SK-N-SH treated with all-trans-retinoic acid at 6 μM for 48 hours (cell line): ENCODE data around the gene TRMT112.

Source experiments
- ATAC-seq: fragments of 200-7000 bp; cut with Tn5 transposase; 3 replicates; pipeline ENCODE4 v1.9.1; 2020; ENCODE audit warnings: mild to moderate bottlenecking, moderate library complexity
- ARNTL ChIP-seq: fragments of 450-650 bp; formaldehyde crosslinking; IDR thresholded peaks from 2 replicates; pipeline ENCODE4 v1.5.0; 2020; ENCODE audit warnings: low read depth, mild to moderate bottlenecking, moderate library complexity, borderline replicate concordance
- BACH2 ChIP-seq: fragments of 250-450 bp; sonication (Bioruptor Pico); IDR thresholded peaks from 2 replicates; pipeline ENCODE4 v1.9.0; 2021; ENCODE audit warnings: mild to moderate bottlenecking, borderline replicate concordance
- CREB5 ChIP-seq: fragments of 250-450 bp; sonication (Bioruptor Pico); IDR thresholded peaks from 2 replicates; pipeline ENCODE4 v1.5.1; 2020; ENCODE audit warnings: low read depth, mild to moderate bottlenecking, moderate library complexity
- CSDC2 ChIP-seq: fragments of 250-450 bp; sonication (Bioruptor Pico); IDR thresholded peaks from 2 replicates; pipeline ENCODE4 v1.5.0; 2020; ENCODE audit warnings: mild to moderate bottlenecking, moderate library complexity
- CSRNP3 ChIP-seq: fragments of 250-450 bp; sonication (Bioruptor Pico); IDR thresholded peaks from 2 replicates; pipeline ENCODE4 v1.5.1; 2021; ENCODE audit warnings: mild to moderate bottlenecking, moderate library complexity
- ESRRG ChIP-seq: fragments of 250-450 bp; sonication (Bioruptor Pico); IDR thresholded peaks from 2 replicates; pipeline ENCODE4 v1.6.1; 2021; ENCODE audit warnings: mild to moderate bottlenecking
- OSR1 ChIP-seq: fragments of 250-450 bp; sonication (Bioruptor Pico); IDR thresholded peaks from 2 replicates; pipeline ENCODE4 v1.8.0; 2022; ENCODE audit warnings: moderate library complexity, mild to moderate bottlenecking, inconsistent platforms
- PATZ1 ChIP-seq: fragments of 250-450 bp; sonication (Bioruptor Pico); IDR thresholded peaks from 2 replicates; pipeline ENCODE4 v1.8.0; 2020; ENCODE audit warnings: mild to moderate bottlenecking, moderate library complexity, borderline replicate concordance
- POU6F1 ChIP-seq: fragments of 250-450 bp; sonication (Bioruptor Pico); IDR thresholded peaks from 2 replicates; pipeline ENCODE4 v1.8.0; 2021; ENCODE audit warnings: low read depth, mild to moderate bottlenecking, moderate library complexity, borderline replicate concordance
- PPARA ChIP-seq: fragments of 250-450 bp; sonication (Bioruptor Pico); IDR thresholded peaks from 2 replicates; pipeline ENCODE4 v1.5.0; 2020; ENCODE audit warnings: mild to moderate bottlenecking, borderline replicate concordance
- RARB ChIP-seq: fragments of 250-450 bp; sonication (Bioruptor Pico); IDR thresholded peaks from 2 replicates; pipeline ENCODE4 v1.8.0; 2021; ENCODE audit warnings: mild to moderate bottlenecking, moderate library complexity
- TCF4 ChIP-seq: fragments of 250-450 bp; sonication (Bioruptor Pico); IDR thresholded peaks from 2 replicates; pipeline ENCODE4 v1.8.0; 2021; ENCODE audit warnings: mild to moderate bottlenecking, moderate library complexity, borderline replicate concordance
- TSHZ2 ChIP-seq: fragments of 250-450 bp; sonication (Bioruptor Pico); IDR thresholded peaks from 2 replicates; pipeline ENCODE4 v1.5.0; 2020; ENCODE audit warnings: mild to moderate bottlenecking, moderate library complexity
- ZC3H10 ChIP-seq: fragments of 250-450 bp; sonication (Bioruptor Pico); IDR thresholded peaks from 2 replicates; pipeline ENCODE4 v1.5.1; 2021; ENCODE audit warnings: mild to moderate bottlenecking, moderate library complexity
- ZFP3 ChIP-seq: fragments of 250-450 bp; sonication (Bioruptor Pico); IDR thresholded peaks from 2 replicates; pipeline ENCODE4 v1.5.0; 2020; ENCODE audit warnings: mild to moderate bottlenecking, moderate library complexity
- ZFP30 ChIP-seq: fragments of 450-650 bp; formaldehyde crosslinking; IDR thresholded peaks from 2 replicates; pipeline ENCODE4 v1.5.0; 2022; ENCODE audit warnings: mild to moderate bottlenecking, moderate library complexity
- ZNF565 ChIP-seq: fragments of 450-650 bp; formaldehyde crosslinking; conservative IDR thresholded peaks from 2 replicates; pipeline ENCODE4 v1.5.0; 2020; ENCODE audit warnings: low read depth, mild to moderate bottlenecking, moderate library complexity
- ZNF70 ChIP-seq: fragments of 450-650 bp; formaldehyde crosslinking; IDR thresholded peaks from 2 replicates; pipeline ENCODE4 v1.5.0; 2020; ENCODE audit warnings: mild to moderate bottlenecking, moderate library complexity
- ZNF8 ChIP-seq: fragments of 450-650 bp; formaldehyde crosslinking; IDR thresholded peaks from 2 replicates; pipeline ENCODE4 v1.5.0; 2020; ENCODE audit warnings: mild to moderate bottlenecking, moderate library complexity

The TRMT112 gene

GRCh38 chr11:64285885-64286800 is 31.2 kb downstream of the TRMT112 start:
- peak; percentile 23 for ATAC-seq
- no peak for TF ChIP-seq ZC3H10 (CRISPR knock-in tag)
- no peak for TF ChIP-seq PATZ1 (CRISPR knock-in tag)
- TF ChIP-seq ZFP30 (CRISPR knock-in tag) = no peak
- no peak for TF ChIP-seq ZFP3 (CRISPR knock-in tag)
- TF ChIP-seq PPARA (CRISPR knock-in tag) = no peak
- no peak for TF ChIP-seq CSRNP3 (CRISPR knock-in tag)
- TF ChIP-seq OSR1 (CRISPR knock-in tag) = no peak
- no peak for TF ChIP-seq ZNF8 (CRISPR knock-in tag)
- no peak for TF ChIP-seq CREB5
- no peak for TF ChIP-seq TSHZ2 (CRISPR knock-in tag)
- no peak for TF ChIP-seq ESRRG
- TF ChIP-seq BACH2 (CRISPR knock-in tag) = no peak
- no peak for TF ChIP-seq ARNTL
- no peak for TF ChIP-seq POU6F1 (CRISPR knock-in tag)
- no peak for TF ChIP-seq ZNF565
- no peak for TF ChIP-seq CSDC2 (CRISPR knock-in tag)
- TF ChIP-seq RARB (CRISPR knock-in tag) = no peak
- no peak for TF ChIP-seq TCF4 (CRISPR knock-in tag)

- no peak for TF ChIP-seq RARB (CRISPR knock-in tag)
- TF ChIP-seq ESRRG = no peak
- TF ChIP-seq CSRNP3 (CRISPR knock-in tag) = no peak
- TF ChIP-seq ZNF8 (CRISPR knock-in tag) = no peak
- peak; percentile 10; the same call in 1 of the 2 replicates for TF ChIP-seq PATZ1 (CRISPR knock-in tag)
- no peak for TF ChIP-seq ZNF70 (CRISPR knock-in tag)
- peak; percentile 53 for ATAC-seq
Measured at GRCh38 chr11:64284962-64285884, 32.1 kb downstream of the TRMT112 start, which contains the start of gene GPR137. TSS of gene GPR137 (plus strand) at chr11:64285848. CDS start at chr11:64286525, 677 bp downstream.
